K562 (cell line): ENCODE results near the gene ORM1. TPM values are rescaled to one million over a fixed set of nuclear protein-coding genes. Genes with fewer than 3 reads are reported as not detected.

Source experiments
- ATAC-seq: fragments of 200-7000 bp; cut with Tn5 transposase; 3 replicates; pipeline ENCODE4 v1.9.1; 2020; ENCODE audit warnings: moderate library complexity
- BruUV-seq: library from RNA; stranded (reverse); fragments of 400-500 nt; replicated peaks from 2 replicates; lab custom pipeline; 2021; lab: Mats Ljungman, UMichigan
- CTCF ChIA-PET: fragments of 300-600 bp; formaldehyde crosslinking; extraction: SDS; loops from one replicate; lab custom pipeline; 2021; ENCODE audit warnings: low intra/inter-chr PET ratio; lab: Yijun Ruan, JAX
- POLR2A ChIA-PET: fragments of 300-600, 350-650 bp; sonication (Branson Sonifier 250); formaldehyde crosslinking; extraction: SDS; loops from one replicate; lab custom pipeline; 2021; ENCODE audit warnings: antibody characterized with exemption, inconsistent platforms; lab: Yijun Ruan, JAX
- DNase-seq, 4 experiments: peaks; one replicate each; pipeline versions ENCODE4 v3.0.0 to v3.0.0-alpha.2; 2011 to 2018; ENCODE audit warnings: low spot score in 3 of 4, mixed read lengths in 3 of 4; ENCODE audit errors: extremely low read depth in 1 of 4
- FAIRE-seq: peaks from 2 replicates; lab custom pipeline; 2011; peaks lifted over from hg19 to GRCh38; lab: Jason Lieb, UNC
- H2AFZ ChIP-seq: 2 replicates; pipeline ENCODE4 v1.6.0; 2011; ENCODE audit warnings: low read depth, low read length, control low read depth, inconsistent platforms
- H3K27ac ChIP-seq: fragments of 200-600 bp; 3 replicates; pipeline ENCODE4 v1.8.0; 2011; ENCODE audit warnings: low read depth, mild to moderate bottlenecking, control low read depth, inconsistent platforms, low read length, moderate library complexity, mixed read lengths; ENCODE audit errors: extremely low read depth
- H3K27me3 ChIP-seq, 2 experiments: fragments of 300-600 bp in 1 of 2; 2 replicates in 1 of 2; 3 replicates in 1 of 2; pipeline versions ENCODE4 v1.6.0 to v1.8.0; 2011; ENCODE audit warnings: inconsistent platforms in 2 of 2, low read length in 2 of 2, mild to moderate bottlenecking in 1 of 2, mixed read lengths in 1 of 2, moderate library complexity in 1 of 2; ENCODE audit not compliant: control insufficient read depth in 2 of 2, insufficient read depth in 2 of 2
- H3K36me3 ChIP-seq: fragments of 300-600 bp; 3 replicates; pipeline ENCODE4 v1.8.0; 2011; ENCODE audit warnings: mild to moderate bottlenecking, low read length, inconsistent platforms; ENCODE audit not compliant: control insufficient read depth, insufficient read depth
- H3K4me1 ChIP-seq, 2 experiments: fragments of 200-600 bp in 1 of 2; replicated peaks in 1 of 2; 2 replicates in 1 of 2; 3 replicates in 1 of 2; pipeline versions ENCODE4 v1.5.1 to v1.8.0; 2011; ENCODE audit warnings: inconsistent platforms in 2 of 2, low read length in 2 of 2, mild to moderate bottlenecking in 1 of 2, mixed read lengths in 1 of 2, moderate library complexity in 1 of 2; ENCODE audit not compliant: control insufficient read depth in 2 of 2, insufficient read depth in 2 of 2
- H3K4me2 ChIP-seq: 2 replicates; pipeline ENCODE4 v1.6.1; 2011; ENCODE audit warnings: low read length, control low read depth, inconsistent platforms, mixed read lengths; ENCODE audit not compliant: insufficient read depth
- H3K4me3 ChIP-seq: fragments of 200-600 bp; sonication (generic), shearing (Covaris generic); 2 replicates; pipeline ENCODE4 v1.5.1; 2016; ENCODE audit warnings: control low read depth, inconsistent platforms
- H3K79me2 ChIP-seq: fragments of 200-600 bp; 3 replicates; pipeline ENCODE4 v1.8.0; 2011; ENCODE audit warnings: low read length, inconsistent platforms; ENCODE audit not compliant: control insufficient read depth, insufficient read depth
- H3K9ac ChIP-seq, 2 experiments: 2 replicates each; pipeline versions ENCODE4 v1.6.0 to v1.6.1; 2011; ENCODE audit warnings: low read depth in 2 of 2, low read length in 2 of 2, control low read depth in 1 of 2, inconsistent platforms in 1 of 2, mild to moderate bottlenecking in 1 of 2, mixed read lengths in 1 of 2; ENCODE audit not compliant: insufficient read depth in 1 of 2
- H3K9me1 ChIP-seq: one replicate; pipeline ENCODE4 v1.6.0; 2011; ENCODE audit warnings: inconsistent platforms, mild to moderate bottlenecking, low read length, moderate library complexity; ENCODE audit not compliant: control insufficient read depth, insufficient read depth
- H3K9me3 ChIP-seq: replicated peaks from 2 replicates; pipeline ENCODE4 v1.5.1; 2011; ENCODE audit warnings: low read depth, low read length, inconsistent platforms; ENCODE audit not compliant: control insufficient read depth, insufficient read depth
- H4K20me1 ChIP-seq: replicated peaks from 2 replicates; pipeline ENCODE4 v1.6.1; 2011; ENCODE audit warnings: low read length, inconsistent platforms, mixed read lengths; ENCODE audit not compliant: control insufficient read depth, insufficient read depth
- NFIX ChIP-seq: fragments of 250-450 bp; sonication (Bioruptor Pico); IDR thresholded peaks from 2 replicates; pipeline ENCODE4 v1.4.0; 2020; ENCODE audit warnings: low read depth, mild to moderate bottlenecking, moderate library complexity
- SRSF9 ChIP-seq: fragments of 200-400 bp; formaldehyde crosslinking; IDR thresholded peaks from 2 replicates; pipeline ENCODE4 v1.6.1; 2017; ENCODE audit warnings: low read depth, low read length, borderline replicate concordance
- TBP ChIP-seq: optimal IDR thresholded peaks from 2 replicates; pipeline ENCODE3; 2011; ENCODE audit warnings: low read depth, low read length, improper control_type of control experiment
- ZNF764 ChIP-seq: fragments of 250-450 bp; sonication (Bioruptor Pico); IDR thresholded peaks from 2 replicates; pipeline ENCODE4 v1.4.0; 2020; ENCODE audit warnings: low read depth, mild to moderate bottlenecking, moderate library complexity
- ZNF766 ChIP-seq: fragments of 200-800 bp; sonication (Bioruptor generic); conservative IDR thresholded peaks from 2 replicates; pipeline ENCODE4 v1.6.1; 2016; ENCODE audit warnings: missing genetic modification characterization, missing compliant biosample characterization
- ZZZ3 ChIP-seq: fragments of 450-650 bp; IDR thresholded peaks from 2 replicates; pipeline ENCODE4 v1.6.1; 2016; ENCODE audit warnings: antibody characterized with exemption, mild to moderate bottlenecking, moderate library complexity
- WGBS: fragments of 100-300 bp; shearing (Covaris generic); methylation state at CpG from one replicate; pipeline ENCODE4 v1.1.6; 2016; ENCODE audit warnings: low coverage, mixed read lengths; ENCODE audit not compliant: insufficient coverage; ENCODE audit errors: missing lambda C conversion rate; 5-methylcytosine and 5-hydroxymethylcytosine counted together
- in situ Hi-C: fragments of 300-500 bp; cut with MboI; formaldehyde crosslinking; loops from 4 replicates; pipeline ENCODE4 v1.15.0; 2018; ENCODE audit warnings: inconsistent platforms, mixed read lengths
- intact Hi-C: fragments of 100-400 bp; cut with micrococcal nuclease; formaldehyde crosslinking; loops from 2 replicates; pipeline ENCODE4 v1.14.2; 2022
- polyA plus RNA-seq, 8 experiments: library from polyadenylated mRNA; depleted of rRNA in 4 of 8; stranded (reverse) in 5 of 8; unstranded in 3 of 8; fragments of >200 nt; fragmentation: Nextera tagmentation in 2 of 8; fragmentation: Illumina TruSeq in 1 of 8; extraction: Ambion mirVana in 2 of 8; extraction: Trizol in 1 of 8; gene quantifications; 2 replicates each; pipeline versions ENCODE4 v1.2.1 to v1.2.3, GENCODE V29; 2011 to 2014; ENCODE audit warnings: inconsistent platforms in 1 of 8, missing spikeins in 1 of 8
- total RNA-seq, 7 experiments: library from RNA; depleted of rRNA in 6 of 7; stranded (reverse); fragments of >200 nt in 6 of 7; fragmentation: Illumina TruSeq in 2 of 7; extraction: Trizol in 2 of 7; gene quantifications; 2 replicates each; pipeline versions ENCODE4 v1.2.1 to v1.2.3, GENCODE V29; 2011 to 2021; ENCODE audit warnings: low replicate concordance in 1 of 7
- TF ChIP-seq, protein P1 (sequence below): fragments of 450-650 bp; conservative IDR thresholded peaks from 2 replicates; pipeline ENCODE4 v1.6.1; 2016; ENCODE audit warnings: missing genetic modification characterization, low read depth, mild to moderate bottlenecking, missing compliant biosample characterization, moderate library complexity
- TF ChIP-seq, protein P2 (sequence below): sonication (generic); formaldehyde crosslinking; IDR thresholded peaks from 2 replicates; pipeline ENCODE4 v1.9.0; 2022; ENCODE audit warnings: mild to moderate bottlenecking, missing genetic modification reagents

The ORM1 gene
- total and polyA plus RNA-seq, 9 of the 15 experiments (the other 6 are each of a cell fraction or from before 2014, with no cell fraction given), result 2.9 TPM; not detected in 8

DNA sequence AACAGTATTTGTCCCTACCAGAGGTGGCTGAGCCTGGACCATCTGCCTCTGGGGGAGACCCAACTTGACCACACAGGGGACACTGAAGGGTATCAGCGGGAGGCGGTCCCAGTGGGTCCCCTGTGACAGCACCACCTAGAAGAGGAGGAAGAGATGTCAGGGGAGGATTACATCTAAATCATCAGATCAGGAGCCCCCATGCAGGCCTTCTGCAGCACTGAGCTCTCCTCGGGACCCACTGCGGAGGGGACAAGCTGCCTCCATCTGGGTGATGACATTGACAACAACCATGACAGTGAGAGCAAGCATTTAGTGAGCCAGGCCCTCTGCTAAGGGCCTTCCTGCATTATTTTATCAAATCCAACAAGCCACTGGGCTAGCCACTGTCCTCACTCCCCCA is 19.1 kb downstream of the ORM1 start:
- no peak for DNase-seq
- POLR2A ChIA-PET, result interaction anchor here (0.7 kb wide), 1 partner anchor 311 kb away, joined by 3 read pairs; no protein-coding TSS in a partner anchor
- no peaks in the 10 kb centered on the region for H3K4me1 ChIP-seq
- in situ Hi-C loops (no loop called here), intact Hi-C loops (no loop called here)
- no peaks in the 10 kb centered on the region for H3K79me2 ChIP-seq
- no peak overlapping the region for H3K27ac ChIP-seq
- no peak overlapping the region for H3K4me3 ChIP-seq
- 79% methylated on average over 4 of the region's 4 CpGs for WGBS
- H3K27me3 ChIP-seq, result no peaks in the 10 kb centered on the region
- peaks cover 15% of the 10 kb centered on the region; the same call in 2 of the 3 replicates for H3K36me3 ChIP-seq
- no peak for TF ChIP-seq SRSF9
- TF ChIP-seq, protein P1, sequence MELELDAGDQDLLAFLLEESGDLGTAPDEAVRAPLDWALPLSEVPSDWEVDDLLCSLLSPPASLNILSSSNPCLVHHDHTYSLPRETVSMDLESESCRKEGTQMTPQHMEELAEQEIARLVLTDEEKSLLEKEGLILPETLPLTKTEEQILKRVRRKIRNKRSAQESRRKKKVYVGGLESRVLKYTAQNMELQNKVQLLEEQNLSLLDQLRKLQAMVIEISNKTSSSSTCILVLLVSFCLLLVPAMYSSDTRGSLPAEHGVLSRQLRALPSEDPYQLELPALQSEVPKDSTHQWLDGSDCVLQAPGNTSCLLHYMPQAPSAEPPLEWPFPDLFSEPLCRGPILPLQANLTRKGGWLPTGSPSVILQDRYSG (tag), result no peak
- TF ChIP-seq ZZZ3, result no peak
- TF ChIP-seq ZNF766 (CRISPR knock-in tag), result no peak
- TF ChIP-seq TBP, result no peak
- TF ChIP-seq, protein P2, sequence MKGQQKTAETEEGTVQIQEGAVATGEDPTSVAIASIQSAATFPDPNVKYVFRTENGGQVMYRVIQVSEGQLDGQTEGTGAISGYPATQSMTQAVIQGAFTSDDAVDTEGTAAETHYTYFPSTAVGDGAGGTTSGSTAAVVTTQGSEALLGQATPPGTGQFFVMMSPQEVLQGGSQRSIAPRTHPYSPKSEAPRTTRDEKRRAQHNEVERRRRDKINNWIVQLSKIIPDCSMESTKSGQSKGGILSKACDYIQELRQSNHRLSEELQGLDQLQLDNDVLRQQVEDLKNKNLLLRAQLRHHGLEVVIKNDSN (CRISPR knock-in tag), result no peak
- TF ChIP-seq ZNF764 (CRISPR knock-in tag), result no peak
- TF ChIP-seq NFIX (CRISPR knock-in tag), result no peak
- no peaks in the 10 kb centered on the region for H3K9me3 ChIP-seq
- H3K4me2 ChIP-seq, result no peak overlapping the region
- no TSS peak for BruUV-seq
- FAIRE-seq, result no peak
- no peak overlapping the region for H3K9ac ChIP-seq
- CTCF ChIA-PET, result interaction anchor here (1.2 kb wide), 1 partner anchor 311 kb away, joined by 4 read pairs; no protein-coding TSS in a partner anchor
- ATAC-seq, result no peak
- peaks cover 11% of the 10 kb centered on the region; the same call in 1 of the 2 replicates for H4K20me1 ChIP-seq
- no peak overlapping the region for H2AFZ ChIP-seq
- no peaks in the 10 kb centered on the region for H3K9me1 ChIP-seq
